Skeletal muscle satellite cell (primary cell): ENCODE results near the gene PPP2R2D.

Source experiments
- H3K27me3 ChIP-seq: 2 replicates; pipeline ENCODE4 v1.7.0; 2013; ENCODE audit warnings: low read length; ENCODE audit not compliant: control insufficient read depth, insufficient read depth
- H3K36me3 ChIP-seq: 2 replicates; pipeline ENCODE4 v1.7.0; 2013; ENCODE audit warnings: mild to moderate bottlenecking, control low read depth, low read length; ENCODE audit not compliant: insufficient read depth
- H3K4me1 ChIP-seq: 2 replicates; pipeline ENCODE4 v1.7.0; 2013; ENCODE audit warnings: low read length; ENCODE audit not compliant: control insufficient read depth, insufficient read depth
- H3K4me2 ChIP-seq: 2 replicates; pipeline ENCODE4 v1.7.0; 2013; ENCODE audit warnings: mild to moderate bottlenecking, low read length
- H3K4me3 ChIP-seq: 2 replicates; pipeline ENCODE4 v1.7.0; 2013; ENCODE audit warnings: low read length
- H3K9ac ChIP-seq: 2 replicates; pipeline ENCODE4 v1.7.0; 2013; ENCODE audit warnings: mild to moderate bottlenecking, low read depth, low read length, moderate library complexity
- H3K9me3 ChIP-seq: replicated peaks from 2 replicates; pipeline ENCODE4 v1.7.0; 2013; ENCODE audit warnings: mild to moderate bottlenecking, control low read depth, low read length

The PPP2R2D gene

DNA sequence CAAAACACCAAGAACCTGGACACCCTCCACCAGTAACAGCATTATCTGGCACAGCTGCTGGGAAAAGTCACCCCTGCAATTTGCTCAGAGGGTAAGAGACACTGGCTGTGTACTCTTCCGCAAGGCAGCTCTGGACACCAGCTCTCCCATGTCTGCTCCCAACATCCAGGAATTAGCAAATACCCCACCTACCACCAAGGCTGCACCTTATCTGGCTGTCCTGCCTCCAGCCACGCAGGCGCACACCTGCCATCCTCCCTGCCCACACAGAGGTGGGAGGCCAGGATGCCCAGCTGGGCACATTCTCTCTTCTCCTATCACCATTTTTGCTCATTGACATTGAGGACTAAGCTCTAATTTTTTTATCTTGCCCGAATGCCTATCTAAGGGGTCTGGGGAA, 101.2 kb downstream of the PPP2R2D start:
- Histone ChIP-seq H3K27me3 (peaks cover 6% of the 10 kb centered on the region), H3K9ac (no peak overlapping the region), H3K4me1 (peaks cover 15% of the 10 kb centered on the region), H3K4me2 (no peak overlapping the region), H3K36me3 (no peaks in the 10 kb centered on the region), H3K4me3 (no peak overlapping the region), H3K9me3 (no peaks in the 10 kb centered on the region)

DNA sequence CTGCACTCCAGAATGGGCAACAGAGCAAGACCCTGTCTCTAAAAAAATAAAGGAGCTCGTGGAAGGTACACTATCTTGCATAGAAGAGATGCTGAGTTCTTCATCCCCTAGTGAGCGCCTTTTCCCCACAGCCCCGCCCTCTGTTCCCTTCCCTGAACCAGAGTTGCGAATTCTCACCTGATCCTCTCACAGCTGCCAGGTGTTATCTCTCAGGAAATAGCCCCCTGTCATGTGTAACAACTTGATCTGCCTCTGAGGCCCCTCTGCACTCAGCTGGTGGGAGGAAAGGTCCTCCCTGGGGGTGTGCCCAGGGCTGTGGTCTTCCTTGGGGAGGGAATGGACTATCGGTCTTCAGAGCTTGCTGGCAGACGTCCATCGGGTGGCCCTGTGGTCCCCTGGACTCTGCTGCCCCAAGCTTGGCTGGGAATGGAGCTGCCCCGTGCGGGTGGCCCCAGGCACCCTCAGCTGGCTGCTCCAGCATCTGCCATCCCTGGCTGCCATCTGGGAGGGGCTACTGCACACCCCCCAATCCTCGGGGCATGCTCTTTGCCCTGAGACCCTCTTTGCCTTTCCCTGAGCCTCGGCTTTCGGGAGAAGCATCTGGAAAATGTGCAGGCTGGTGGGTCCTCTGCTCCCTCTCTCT, 102.6 kb downstream of the PPP2R2D start:
- Histone ChIP-seq H3K9ac (no peak overlapping the region), H3K36me3 (no peaks in the 10 kb centered on the region), H3K9me3 (no peaks in the 10 kb centered on the region), H3K27me3 (peaks cover 6% of the 10 kb centered on the region), H3K4me3 (no peak overlapping the region), H3K4me2 (no peak overlapping the region), H3K4me1 (peaks cover 1% of the 10 kb centered on the region)

DNA sequence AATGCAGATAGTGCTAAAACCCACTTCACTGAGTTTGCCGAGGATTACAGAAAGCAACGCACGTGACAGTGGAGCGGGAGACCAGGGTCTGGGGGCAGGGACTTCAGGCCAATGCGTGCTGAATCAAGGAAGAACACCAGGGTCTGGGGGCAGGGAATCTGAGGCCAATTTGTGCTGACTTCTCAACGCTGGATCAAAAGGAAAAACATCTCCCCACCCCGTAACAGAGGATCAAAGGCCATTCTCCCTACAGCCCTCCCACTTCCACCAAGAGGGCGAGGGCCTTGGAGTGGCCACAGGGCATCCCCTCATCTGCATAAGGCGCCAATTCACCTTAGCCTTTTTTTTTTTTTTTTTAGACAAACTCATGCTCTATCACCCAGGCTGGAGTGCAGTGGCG, 103.2 kb downstream of the PPP2R2D start:
- H3K9ac ChIP-seq: no peak overlapping the region
- no peaks in the 10 kb centered on the region for H3K4me1 ChIP-seq
- no peaks in the 10 kb centered on the region for H3K9me3 ChIP-seq
- H3K4me2 ChIP-seq: no peak overlapping the region
- H3K36me3 ChIP-seq: no peaks in the 10 kb centered on the region
- no peak overlapping the region for H3K4me3 ChIP-seq
- peaks cover 9% of the 10 kb centered on the region for H3K27me3 ChIP-seq

DNA sequence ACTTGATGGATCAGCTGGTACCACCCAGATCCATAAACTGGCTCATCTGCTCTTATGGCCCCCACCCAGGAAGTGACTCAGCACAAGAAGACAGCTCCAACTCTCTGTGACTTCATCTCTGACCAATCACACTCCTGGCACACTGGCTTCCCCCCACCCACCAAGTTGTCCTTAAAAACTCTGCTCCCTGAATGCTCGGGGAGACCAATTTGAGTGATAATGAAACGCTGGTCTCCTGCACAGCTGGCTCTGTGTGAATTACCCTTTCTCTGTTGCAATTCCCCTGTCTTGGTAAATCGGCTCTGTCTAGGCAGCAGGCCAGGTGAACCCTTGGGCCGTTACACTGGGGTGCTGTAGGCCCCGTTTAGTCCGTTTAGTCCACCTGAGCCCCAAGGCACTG, 104.3 kb downstream of the PPP2R2D start:
- Histone ChIP-seq H3K4me2 (no peak overlapping the region), H3K9me3 (no peaks in the 10 kb centered on the region), H3K27me3 (peaks cover 17% of the 10 kb centered on the region), H3K4me1 (no peaks in the 10 kb centered on the region), H3K4me3 (no peak overlapping the region), H3K36me3 (no peaks in the 10 kb centered on the region), H3K9ac (no peak overlapping the region)

DNA sequence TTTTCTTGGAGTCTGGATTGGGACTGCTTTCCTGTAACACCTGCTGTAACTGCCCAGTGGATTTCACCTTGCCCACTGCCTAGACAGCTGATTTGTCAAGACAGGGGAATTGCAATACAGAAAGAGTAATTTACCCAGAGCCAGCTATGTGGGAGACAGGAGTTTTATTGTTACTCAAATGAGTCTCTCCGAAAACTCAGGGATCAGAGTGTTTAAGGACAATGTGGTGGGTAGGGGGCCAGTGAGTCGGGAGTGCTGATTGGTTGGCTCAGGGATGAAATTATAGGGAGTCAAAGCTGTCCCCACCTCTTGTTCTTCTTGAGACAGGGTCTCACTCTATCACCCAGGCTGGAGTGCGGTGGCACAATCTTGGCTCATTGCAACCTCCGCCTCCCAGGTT, 106.2 kb downstream of the PPP2R2D start:
- Histone ChIP-seq H3K27me3 (peaks cover 16% of the 10 kb centered on the region), H3K4me1 (no peaks in the 10 kb centered on the region), H3K9ac (no peak overlapping the region), H3K9me3 (no peaks in the 10 kb centered on the region), H3K36me3 (no peaks in the 10 kb centered on the region), H3K4me2 (no peak overlapping the region), H3K4me3 (no peak overlapping the region)

DNA sequence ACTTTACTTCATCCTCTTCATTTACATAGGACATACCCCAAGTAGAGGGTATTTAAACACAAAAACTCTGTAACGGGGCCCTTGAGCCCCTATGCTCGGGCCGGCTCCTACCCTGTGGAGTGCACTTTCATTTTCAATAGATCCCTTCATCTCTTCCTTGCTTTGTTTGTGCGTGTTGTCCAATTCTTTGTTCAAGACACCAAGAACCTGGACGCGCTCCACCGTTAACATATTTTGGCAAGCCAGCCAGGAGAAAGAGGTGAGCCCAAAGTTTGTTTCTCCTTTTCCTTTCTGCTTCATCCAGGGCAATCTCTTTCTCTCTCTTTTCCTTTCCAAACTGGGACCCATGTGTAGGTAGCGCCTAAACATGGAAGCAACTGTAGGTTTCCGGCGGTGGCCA, 106.9 kb downstream of the PPP2R2D start:
- Histone ChIP-seq H3K4me2 (no peak overlapping the region), H3K36me3 (no peaks in the 10 kb centered on the region), H3K9me3 (no peaks in the 10 kb centered on the region), H3K4me3 (no peak overlapping the region), H3K4me1 (no peaks in the 10 kb centered on the region), H3K27me3 (peaks cover 16% of the 10 kb centered on the region), H3K9ac (no peak overlapping the region)
